ENCODE data around the gene PSMB8. TPM values are rescaled to one million over a fixed set of nuclear protein-coding genes. Genes with fewer than 3 reads are reported as not detected.

PSMB8 gene
- total RNA-seq, 2 experiments from 2014 or later, result 142 to 216 TPM

DNA sequence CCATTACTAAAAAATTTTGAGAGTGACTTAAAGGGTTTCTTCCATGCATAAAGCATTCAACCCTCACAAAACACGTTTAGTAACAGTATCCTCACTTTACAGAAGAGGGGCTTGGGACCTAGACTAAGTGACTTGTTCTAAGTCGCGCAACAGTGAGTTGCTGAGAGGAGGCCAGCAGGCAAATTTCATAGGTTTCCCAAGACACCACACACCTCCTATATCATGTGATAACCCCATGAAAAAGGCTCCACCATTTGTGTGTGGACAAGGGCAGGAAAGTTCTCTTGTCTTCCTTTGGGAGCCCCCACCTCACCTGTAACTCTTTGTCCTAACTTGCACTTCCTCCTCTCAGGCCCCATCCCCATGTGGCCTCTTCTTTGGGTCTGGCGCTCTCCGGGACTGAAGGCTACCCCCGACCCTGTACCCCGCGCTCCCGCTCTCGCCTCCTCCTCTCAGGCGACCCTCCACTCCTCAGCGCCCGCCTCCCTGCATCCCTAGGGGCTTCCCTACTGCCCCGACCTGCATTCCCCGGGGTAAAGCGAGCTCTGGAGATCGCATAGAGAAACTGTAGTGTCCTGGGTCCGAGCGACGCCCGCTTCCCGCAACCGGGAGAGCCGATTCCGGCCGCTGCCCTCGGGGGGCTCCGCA, 392 bp downstream of the PSMB8 start:
- CTCF ChIA-PET (ENCODE audit: unreplicated experiment), result no interaction called here
- peaks cover 74% of the 10 kb centered on the region for H3K36me3 ChIP-seq (ENCODE audit: insufficient read depth, low read length)
- H3K9me2 ChIP-seq (ENCODE audit: insufficient read depth, low read length), result no peaks in the 10 kb centered on the region
- intact Hi-C loops (cut with micrococcal nuclease; ENCODE audit: unreplicated experiment), result loop anchor here (5.0 kb wide), 1 partner anchor 129 kb away; no protein-coding TSS in a partner anchor
- H3K27ac ChIP-seq (ENCODE audit: low read depth, low read length, poor library complexity, severe bottlenecking), result peak overlapping the region; percentile 88
- H3K4me3 ChIP-seq (ENCODE audit: low read depth, low read length, poor library complexity, severe bottlenecking), result peak overlapping the region; percentile 77
- peaks cover 42% of the 10 kb centered on the region for H3K79me2 ChIP-seq (ENCODE audit: insufficient read depth, low read depth, low read length)
- H3K4me1 ChIP-seq (ENCODE audit: insufficient read depth, low read length, poor library complexity, severe bottlenecking), result peaks cover 55% of the 10 kb centered on the region
- BruUV-seq (replicated peaks), result no TSS peak
- peak; percentile 55 for DNase-seq (ENCODE audit: low spot score)
- POLR2A ChIA-PET, result interaction anchor here (0.7 to 3.7 kb wide), 4 partner anchors 8 to 230 kb away, joined by 3 to 88 read pairs (median 4); partner anchors contain the start of genes HLA-DPA1, PSMB9 and TAP1
- H4K20me1 ChIP-seq (ENCODE audit: insufficient read depth, low read length), result no peaks in the 10 kb centered on the region
- H3K4me2 ChIP-seq (ENCODE audit: low read length), result peak overlapping the region; percentile 90
- TF ChIP-seq, protein P1, sequence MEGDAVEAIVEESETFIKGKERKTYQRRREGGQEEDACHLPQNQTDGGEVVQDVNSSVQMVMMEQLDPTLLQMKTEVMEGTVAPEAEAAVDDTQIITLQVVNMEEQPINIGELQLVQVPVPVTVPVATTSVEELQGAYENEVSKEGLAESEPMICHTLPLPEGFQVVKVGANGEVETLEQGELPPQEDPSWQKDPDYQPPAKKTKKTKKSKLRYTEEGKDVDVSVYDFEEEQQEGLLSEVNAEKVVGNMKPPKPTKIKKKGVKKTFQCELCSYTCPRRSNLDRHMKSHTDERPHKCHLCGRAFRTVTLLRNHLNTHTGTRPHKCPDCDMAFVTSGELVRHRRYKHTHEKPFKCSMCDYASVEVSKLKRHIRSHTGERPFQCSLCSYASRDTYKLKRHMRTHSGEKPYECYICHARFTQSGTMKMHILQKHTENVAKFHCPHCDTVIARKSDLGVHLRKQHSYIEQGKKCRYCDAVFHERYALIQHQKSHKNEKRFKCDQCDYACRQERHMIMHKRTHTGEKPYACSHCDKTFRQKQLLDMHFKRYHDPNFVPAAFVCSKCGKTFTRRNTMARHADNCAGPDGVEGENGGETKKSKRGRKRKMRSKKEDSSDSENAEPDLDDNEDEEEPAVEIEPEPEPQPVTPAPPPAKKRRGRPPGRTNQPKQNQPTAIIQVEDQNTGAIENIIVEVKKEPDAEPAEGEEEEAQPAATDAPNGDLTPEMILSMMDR (conservative IDR thresholded peaks at IDR 0.05; ENCODE audit: low read length), result no peak
- no peak for TF ChIP-seq EZH2phosphoT487 (IDR thresholded peaks at IDR 0.05; ENCODE audit: borderline replicate concordance, low read depth, low read length)
- no peaks in the 10 kb centered on the region for H3K9me3 ChIP-seq (ENCODE audit: low read length)
- H2AFZ ChIP-seq (ENCODE audit: low read length), result peak overlapping the region; percentile 8; the same call in 1 of the 2 replicates

DNA sequence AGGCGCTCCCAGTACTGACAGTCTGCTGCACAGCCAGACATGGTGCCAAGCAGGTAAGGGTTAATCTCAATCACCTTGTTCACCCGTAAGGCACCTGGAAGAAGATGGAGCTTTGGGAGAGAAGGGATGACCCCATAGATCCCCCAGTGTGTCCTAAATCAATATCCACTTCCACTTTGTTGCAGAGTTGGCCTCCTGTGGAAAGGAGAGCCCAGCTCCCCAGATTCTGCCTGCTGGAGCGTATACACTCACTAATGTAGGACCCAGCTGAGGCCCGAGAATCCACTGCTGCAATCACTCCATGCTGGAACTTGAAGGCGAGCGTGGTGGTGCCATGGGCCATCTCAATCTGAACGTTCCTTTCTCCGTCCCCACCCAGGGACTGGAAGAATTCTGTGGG, 1.2 kb downstream of the PSMB8 start:
- no peak overlapping the region for H2AFZ ChIP-seq (ENCODE audit: low read length)
- H3K9me3 ChIP-seq (ENCODE audit: low read length), result no peaks in the 10 kb centered on the region
- H3K4me1 ChIP-seq (ENCODE audit: insufficient read depth, low read length, poor library complexity, severe bottlenecking), result peaks cover 55% of the 10 kb centered on the region
- H3K36me3 ChIP-seq (ENCODE audit: insufficient read depth, low read length), result peaks cover 66% of the 10 kb centered on the region
- no peaks in the 10 kb centered on the region for H4K20me1 ChIP-seq (ENCODE audit: insufficient read depth, low read length)
- POLR2A ChIA-PET, result interaction anchor here (1.9 kb wide), 1 partner anchor 25 kb away, joined by 10 read pairs; no protein-coding TSS in a partner anchor
- H3K4me2 ChIP-seq (ENCODE audit: low read length), result peak overlapping the region; percentile 90
- peak overlapping the region; percentile 77 for H3K4me3 ChIP-seq (ENCODE audit: low read depth, low read length, poor library complexity, severe bottlenecking)
- no peaks in the 10 kb centered on the region for H3K9me2 ChIP-seq (ENCODE audit: insufficient read depth, low read length)
- TF ChIP-seq, protein P1 (conservative IDR thresholded peaks at IDR 0.05; ENCODE audit: low read length), result no peak
- TF ChIP-seq EZH2phosphoT487 (IDR thresholded peaks at IDR 0.05; ENCODE audit: borderline replicate concordance, low read depth, low read length), result no peak
- intact Hi-C loops (cut with micrococcal nuclease; ENCODE audit: unreplicated experiment), result loop anchor here (5.0 kb wide), 1 partner anchor 130 kb away; no protein-coding TSS in a partner anchor
- H3K27ac ChIP-seq (ENCODE audit: low read depth, low read length, poor library complexity, severe bottlenecking), result peak overlapping the region; percentile 88
- DNase-seq (ENCODE audit: low spot score), result no peak
- CTCF ChIA-PET (ENCODE audit: unreplicated experiment), result no interaction called here
- H3K79me2 ChIP-seq (ENCODE audit: insufficient read depth, low read depth, low read length), result peaks cover 48% of the 10 kb centered on the region
- BruUV-seq (replicated peaks), result no TSS peak
